Endothelial cell of umbilical vein (primary cell): ENCODE measurements around the gene ADIPOR1. TPM values are rescaled to one million over a fixed set of nuclear protein-coding genes. Genes with fewer than 3 reads are reported as not detected.

Source experiments
- BruUV-seq: library from RNA; stranded (reverse); fragments of 400-500 nt; replicated peaks from 2 replicates; lab custom pipeline; 2021; lab: Mats Ljungman, UMichigan
- CTCF ChIA-PET: fragments of 300-600, 350-600 bp; sonication (Branson Sonifier 250); formaldehyde crosslinking; loops from one replicate; lab custom pipeline; 2021; ENCODE audit warnings: antibody characterized with exemption, inconsistent platforms; lab: Charles Lee
- POLR2A ChIA-PET: fragments of 300-600, 350-600 bp; sonication (Branson Sonifier 250); formaldehyde crosslinking; loops from one replicate; lab custom pipeline; 2021; ENCODE audit warnings: antibody characterized with exemption, inconsistent platforms; lab: Charles Lee
- DNase-seq: peaks from one replicate; pipeline ENCODE4 v3.0.0-alpha.2; 2011; ENCODE audit warnings: low read depth, low spot score
- FAIRE-seq: peaks from 2 replicates; lab custom pipeline; 2011; peaks lifted over from hg19 to GRCh38; lab: Jason Lieb, UNC
- H2AFZ ChIP-seq: 2 replicates; pipeline ENCODE4 v1.6.0; 2012; ENCODE audit warnings: low read depth, low read length, control low read depth, inconsistent platforms
- H3K27ac ChIP-seq: 2 replicates; pipeline ENCODE4 v1.5.1; 2011; ENCODE audit warnings: low read depth, mild to moderate bottlenecking, control low read depth, low read length, moderate library complexity; ENCODE audit not compliant: insufficient read depth
- H3K27me3 ChIP-seq, 2 experiments: 2 replicates each; pipeline versions ENCODE4 v1.6.0 to v1.6.1; 2011; ENCODE audit warnings: low read length in 2 of 2, mixed read lengths in 1 of 2; ENCODE audit not compliant: control insufficient read depth in 2 of 2, insufficient read depth in 2 of 2
- H3K36me3 ChIP-seq, 2 experiments: 2 replicates in 1 of 2; 3 replicates in 1 of 2; pipeline ENCODE4 v1.5.1; 2011; ENCODE audit warnings: low read length in 2 of 2, mild to moderate bottlenecking in 1 of 2, moderate library complexity in 1 of 2; ENCODE audit not compliant: control insufficient read depth in 2 of 2, insufficient read depth in 2 of 2; ENCODE audit errors: extremely low read depth in 1 of 2
- H3K4me1 ChIP-seq: 3 replicates; pipeline ENCODE4 v1.5.1; 2011; ENCODE audit warnings: mild to moderate bottlenecking, low read length; ENCODE audit not compliant: control insufficient read depth, insufficient read depth; ENCODE audit errors: extremely low read depth
- H3K4me2 ChIP-seq: 2 replicates; pipeline ENCODE4 v1.6.1; 2011; ENCODE audit warnings: low read length, control low read depth, mixed read lengths; ENCODE audit not compliant: insufficient read depth
- H3K4me3 ChIP-seq, 3 experiments: fragments of 200-600 bp in 1 of 3; sonication (generic), shearing (Covaris generic) in 1 of 3; replicated peaks in 1 of 3; 2 replicates each; pipeline ENCODE4 v1.5.1; 2011 to 2016; ENCODE audit warnings: control low read depth in 3 of 3, low read length in 3 of 3, mild to moderate bottlenecking in 2 of 3, inconsistent platforms in 1 of 3, low read depth in 1 of 3, moderate library complexity in 1 of 3; ENCODE audit not compliant: insufficient read depth in 1 of 3
- H3K79me2 ChIP-seq: 2 replicates; pipeline ENCODE4 v1.6.0; 2012; ENCODE audit warnings: low read length, inconsistent platforms; ENCODE audit not compliant: control insufficient read depth, insufficient read depth
- H3K9ac ChIP-seq: replicated peaks from 2 replicates; pipeline ENCODE3; 2011; ENCODE audit warnings: low read length, control low read depth; ENCODE audit not compliant: insufficient read depth; ENCODE audit errors: extremely low read depth
- H3K9me1 ChIP-seq: replicated peaks from 3 replicates; pipeline ENCODE4 v1.6.0; 2011; ENCODE audit warnings: mild to moderate bottlenecking, low read length; ENCODE audit not compliant: control insufficient read depth, insufficient read depth; ENCODE audit errors: extremely low read depth
- H3K9me3 ChIP-seq: replicated peaks from 2 replicates; pipeline ENCODE4 v1.5.1; 2012; ENCODE audit warnings: low read length, inconsistent platforms; ENCODE audit not compliant: control insufficient read depth, insufficient read depth
- H4K20me1 ChIP-seq: replicated peaks from 2 replicates; pipeline ENCODE3; 2011; ENCODE audit warnings: mild to moderate bottlenecking, low read length; ENCODE audit not compliant: control insufficient read depth, insufficient read depth; ENCODE audit errors: extremely low read depth
- CTCF ChIP-seq, 2 donors: IDR thresholded peaks; 1 replicate in 1 of 2; 2 replicates in 1 of 2; pipeline ENCODE4 v1.5.1; 2011; ENCODE audit warnings: low read length in 2 of 2, mild to moderate bottlenecking in 2 of 2, moderate library complexity in 2 of 2, control low read depth in 1 of 2, inconsistent platforms in 1 of 2, low read depth in 1 of 2; ENCODE audit not compliant: insufficient read depth in 1 of 2; ENCODE audit errors: extremely low read depth in 1 of 2
- EZH2 ChIP-seq: IDR thresholded peaks from 2 replicates; pipeline ENCODE4 v1.6.1; 2012; ENCODE audit warnings: borderline replicate concordance, low read depth, mild to moderate bottlenecking, moderate library complexity, low read length, inconsistent platforms; ENCODE audit not compliant: severe bottlenecking
- FOS ChIP-seq: IDR thresholded peaks from 2 replicates; pipeline ENCODE4 v1.6.1; 2011; ENCODE audit warnings: mild to moderate bottlenecking, low read length, moderate library complexity, borderline replicate concordance; ENCODE audit not compliant: insufficient read depth
- GATA2 ChIP-seq: IDR thresholded peaks from 2 replicates; pipeline ENCODE4 v1.7.0; 2011; ENCODE audit warnings: low read depth, mild to moderate bottlenecking, moderate library complexity, mixed read lengths, low read length; ENCODE audit not compliant: insufficient read length, insufficient read depth
- JUN ChIP-seq: IDR thresholded peaks from 2 replicates; pipeline ENCODE4 v1.6.1; 2011; ENCODE audit warnings: borderline replicate concordance, low read depth; ENCODE audit not compliant: insufficient read length, insufficient read depth
- MAX ChIP-seq: IDR thresholded peaks from 2 replicates; pipeline ENCODE4 v1.6.1; 2011; ENCODE audit not compliant: insufficient read depth, insufficient read length
- MYC ChIP-seq: IDR thresholded peaks from one replicate; pipeline ENCODE4 v1.6.1; 2011; ENCODE audit warnings: mild to moderate bottlenecking, low read depth, low read length
- POLR2A ChIP-seq: IDR thresholded peaks from 2 replicates; pipeline ENCODE4 v1.6.1; 2012; ENCODE audit warnings: low read depth, mild to moderate bottlenecking, control low read depth, low read length
- POLR2AphosphoS5 ChIP-seq: IDR thresholded peaks from 2 replicates; pipeline ENCODE4 v1.6.1; 2012; ENCODE audit warnings: low read depth, mild to moderate bottlenecking, control low read depth, low read length, moderate library complexity; ENCODE audit not compliant: insufficient read depth
- dilution Hi-C: fragments of 300-500 bp; cut with MboI; formaldehyde crosslinking; loops from one replicate; pipeline ENCODE4 v1.15.0; 2019; ENCODE audit warnings: low sequenced_read_pairs; ENCODE audit not compliant: extremely low pct_ligation_motif_present
- intact Hi-C: fragments of 100-400 bp; cut with micrococcal nuclease; formaldehyde crosslinking; loops from one replicate; pipeline ENCODE4 v1.10.0; 2022
- polyA plus RNA-seq, 4 experiments: library from polyadenylated mRNA; depleted of rRNA in 3 of 4; stranded (reverse) in 3 of 4; unstranded in 1 of 4; fragments of >200 nt; gene quantifications; 2 replicates each; pipeline versions ENCODE4 v1.2.1 to v1.2.3, GENCODE V29; 2011 to 2012; ENCODE audit warnings: missing spikeins in 1 of 4
- total RNA-seq: library from RNA; stranded (reverse); gene quantifications from 2 replicates; pipeline ENCODE4 v1.2.3, GENCODE V29; 2021

The ADIPOR1 gene
- total and polyA plus RNA-seq, 2 donors (not counting 3 experiments of a cell fraction or from before 2014, with no cell fraction given), result 67.2 to 135 TPM

GRCh38 chr1:202964791-202965410 is 6.8 kb upstream of the ADIPOR1 start:
- no peak for DNase-seq
- Histone ChIP-seq H3K9me3 (no peaks in the 10 kb centered on the region), H3K27me3 (no peaks in the 10 kb centered on the region), H3K9me1 (no peaks in the 10 kb centered on the region), H3K4me1 (peaks cover 19% of the 10 kb centered on the region), H2AFZ (no peak overlapping the region), H3K27ac (no peak overlapping the region), H4K20me1 (no peaks in the 10 kb centered on the region), H3K79me2 (no peaks in the 10 kb centered on the region), H3K4me3 (no peak overlapping the region), H3K36me3 (peaks cover 0 to 8% of the 10 kb centered on the region in 2 experiments), H3K9ac (no peak overlapping the region), H3K4me2 (no peak overlapping the region)
- ChIA-PET CTCF (no interaction called here), POLR2A (interaction anchor here (0.6 kb wide), 1 partner anchor 37 kb away, joined by 4 read pairs; no protein-coding TSS in a partner anchor)
- dilution Hi-C loops (no loop called here), intact Hi-C loops (loop anchor here (10.0 kb wide), 1 partner anchor 620 kb away; the partner anchor contains the start of genes PPP1R12B and UBE2T)
- no peak for FAIRE-seq
- BruUV-seq, result no TSS peak
- TF ChIP-seq POLR2AphosphoS5 (no peak), JUN (no peak), CTCF (IDR thresholded peaks at IDR 0.05; ENCODE audit: extremely low read depth in 1 of 2, insufficient read depth in 1 of 2, low read depth in 1 of 2, low read length in 2 of 2) (no peak), POLR2A (no peak), GATA2 (no peak), MAX (no peak), EZH2 (no peak), MYC (no peak), FOS (no peak)
